Measurements from ENCODE around the gene UVRAG.

Gene UVRAG

DNA sequence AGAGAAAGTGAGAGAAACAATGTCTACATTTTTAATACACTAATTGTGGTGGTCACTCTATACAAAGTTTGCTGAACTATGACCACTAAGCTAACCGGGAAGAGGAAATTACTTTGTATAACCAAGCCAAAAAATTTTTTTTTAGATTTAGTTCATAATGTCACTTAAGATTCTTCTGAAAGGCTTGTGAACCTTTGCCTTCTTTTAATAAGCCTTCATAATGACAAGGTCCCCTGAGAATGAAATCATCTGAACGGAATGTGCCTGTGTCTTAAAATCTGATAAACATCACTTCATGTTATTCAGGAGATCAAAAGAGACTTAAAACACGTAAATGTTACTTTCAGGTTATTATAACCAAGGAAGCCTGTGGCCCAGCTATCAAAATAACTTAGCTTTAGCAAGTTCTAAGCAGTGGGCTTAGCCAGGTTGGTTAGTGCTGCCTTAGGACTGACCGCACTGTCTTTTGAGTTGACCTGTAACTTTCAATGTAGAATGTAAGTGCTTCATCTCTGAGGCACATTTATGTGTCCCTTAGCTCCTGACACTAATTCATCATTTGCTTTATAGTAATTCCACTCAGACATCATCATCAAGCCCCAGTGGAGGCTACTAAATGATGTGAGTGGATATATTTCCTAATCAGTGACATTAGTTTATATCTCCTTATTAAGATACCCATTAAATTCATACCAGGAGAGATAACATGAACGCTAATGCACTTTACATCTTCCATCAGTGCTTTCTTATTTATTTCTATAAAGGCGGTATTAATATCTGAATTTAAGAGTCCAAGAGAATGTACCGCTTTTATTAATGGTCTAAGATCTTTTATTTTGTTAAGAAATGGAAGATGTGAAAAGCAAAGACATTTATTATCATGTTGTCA lies 268.8 kb downstream of the UVRAG start:
- no peak for DNase-seq

DNA sequence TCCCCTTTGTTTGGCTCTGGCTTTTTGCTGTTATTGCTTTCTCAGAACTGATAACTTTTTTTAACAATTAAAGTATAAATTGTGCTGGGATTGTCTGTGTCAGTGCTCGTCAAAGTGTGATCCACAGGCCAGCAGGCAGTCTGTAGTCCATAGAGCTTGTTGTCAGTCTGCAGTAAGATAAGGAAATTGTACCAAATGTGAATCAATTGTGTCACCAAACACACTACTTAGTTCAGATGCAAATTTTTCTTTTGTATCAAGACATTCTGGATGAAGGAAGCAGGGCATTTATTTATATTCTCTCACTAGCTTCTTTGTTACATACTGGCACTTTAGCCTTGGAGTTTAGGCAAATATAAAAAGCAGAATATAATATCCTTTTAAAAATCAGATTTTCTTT lies 270.3 kb downstream of the UVRAG start:
- DNase-seq: no peak

DNA sequence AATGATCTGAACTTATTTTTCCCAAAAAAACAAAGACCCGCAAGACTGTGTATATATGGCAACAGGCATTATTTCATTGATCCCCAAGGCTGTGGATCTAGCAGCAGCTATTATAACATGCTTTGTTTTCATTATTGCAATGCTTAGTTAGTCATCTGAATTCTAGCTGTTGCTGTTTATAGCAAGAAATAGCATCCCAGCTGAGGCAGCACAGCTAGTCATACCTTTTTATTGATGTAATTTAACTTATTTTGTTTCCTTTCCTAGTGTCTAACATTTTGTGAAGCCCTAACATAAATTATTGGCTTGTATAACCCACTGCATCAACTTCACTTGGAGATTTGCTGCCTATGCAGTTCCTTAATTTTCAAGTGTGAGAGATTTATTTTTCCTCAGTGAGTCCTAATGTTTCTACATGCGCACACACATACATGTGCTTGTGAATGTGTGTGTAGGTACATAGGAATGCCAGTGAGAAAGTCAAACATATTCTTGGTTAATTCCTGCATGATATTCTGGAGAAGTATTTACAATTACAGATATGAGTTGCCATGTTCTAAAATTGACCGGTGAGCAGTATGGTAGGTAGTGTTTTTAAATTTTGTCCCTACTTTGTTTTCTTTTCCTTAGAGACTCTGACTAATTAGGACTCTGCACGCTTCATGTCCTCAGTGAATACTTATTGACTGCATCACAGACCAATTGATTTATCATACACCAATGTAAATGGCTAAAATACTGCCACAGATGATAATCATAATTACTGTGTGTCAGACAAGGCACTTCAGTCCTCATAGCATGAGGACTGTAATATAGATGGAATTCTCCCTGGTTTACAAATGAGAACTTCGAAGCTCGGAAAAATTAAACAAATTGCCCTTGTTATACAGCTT lies 272.0 kb downstream of the UVRAG start:
- DNase-seq: no peak

DNA sequence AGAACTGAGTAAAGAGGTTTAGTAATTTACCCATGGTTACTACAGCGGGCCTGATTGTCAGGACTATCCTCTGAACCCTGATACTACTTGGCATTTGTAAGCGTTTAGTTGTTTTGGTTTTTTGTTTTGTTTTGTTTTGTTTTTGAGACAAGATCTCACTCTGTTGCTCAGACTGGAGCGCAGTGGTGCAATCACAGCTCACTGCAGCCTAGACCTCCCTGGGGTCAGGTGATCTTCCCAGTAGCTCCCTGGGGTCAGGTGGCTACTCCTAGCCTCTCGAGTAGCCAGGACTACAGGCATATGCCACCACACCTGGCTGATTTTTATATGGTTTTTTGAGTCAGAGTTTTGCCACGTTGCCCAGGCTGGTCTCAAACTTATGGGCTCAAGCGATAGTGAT lies 272.7 kb downstream of the UVRAG start:
- DNase-seq: no peak

DNA sequence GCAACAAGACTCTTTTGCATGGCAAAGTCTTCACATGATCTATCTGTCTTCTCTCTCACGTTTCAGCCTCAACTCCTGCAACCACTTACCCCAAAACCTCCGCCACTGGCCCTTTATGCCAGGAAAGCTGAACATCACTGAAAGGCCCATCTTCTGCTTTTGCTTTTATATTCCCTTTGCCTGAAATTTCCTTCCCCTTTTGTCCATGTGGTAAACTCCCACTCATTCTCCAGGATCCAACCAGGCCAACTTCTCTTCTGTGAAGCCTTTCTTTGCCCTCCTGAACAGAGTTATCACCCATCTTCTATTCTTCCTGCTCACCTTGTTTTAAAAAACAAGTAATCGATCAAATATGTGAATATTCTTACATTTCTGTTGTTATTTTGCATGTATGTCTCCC lies 273.5 kb downstream of the UVRAG start:
- no peak for DNase-seq

DNA sequence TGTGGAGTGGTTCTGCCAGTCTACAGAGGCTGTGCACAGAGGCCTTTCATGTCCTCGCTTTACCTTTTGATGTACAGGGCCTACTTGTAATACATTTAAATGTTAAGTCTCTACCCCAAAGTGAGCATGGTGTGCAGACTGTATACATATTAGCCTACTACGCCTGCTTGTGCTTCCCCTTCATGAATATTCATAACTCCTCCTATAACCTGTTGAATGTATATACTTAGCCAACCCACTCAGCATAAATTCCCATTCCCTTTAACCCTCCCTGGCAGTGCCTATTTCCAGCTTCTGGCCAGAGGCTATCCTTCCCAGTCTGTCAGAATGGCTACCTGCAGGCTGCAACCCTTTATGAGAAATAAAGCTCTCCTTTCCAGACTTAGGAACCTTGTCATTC lies 275.2 kb downstream of the UVRAG start:
- no peak for DNase-seq

DNA sequence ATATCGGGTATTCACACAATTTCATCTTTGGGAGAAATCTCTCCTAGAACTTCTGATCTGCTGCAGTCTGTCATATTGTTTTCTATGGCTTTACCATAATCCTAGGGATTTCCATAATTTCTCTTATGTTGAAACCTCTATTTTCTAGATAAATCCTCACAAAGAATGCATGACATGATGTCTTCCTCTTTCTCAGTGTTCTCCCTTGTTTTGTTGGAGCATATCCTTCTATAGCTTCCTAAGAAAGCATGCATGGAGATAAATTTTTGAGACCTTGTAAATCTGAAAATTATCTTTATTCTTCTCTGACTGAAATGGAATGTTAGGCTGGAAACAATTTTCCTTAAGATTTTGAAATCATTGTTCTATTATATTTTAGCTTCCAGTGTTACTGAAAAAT lies 275.8 kb downstream of the UVRAG start:
- DNase-seq: no peak

DNA sequence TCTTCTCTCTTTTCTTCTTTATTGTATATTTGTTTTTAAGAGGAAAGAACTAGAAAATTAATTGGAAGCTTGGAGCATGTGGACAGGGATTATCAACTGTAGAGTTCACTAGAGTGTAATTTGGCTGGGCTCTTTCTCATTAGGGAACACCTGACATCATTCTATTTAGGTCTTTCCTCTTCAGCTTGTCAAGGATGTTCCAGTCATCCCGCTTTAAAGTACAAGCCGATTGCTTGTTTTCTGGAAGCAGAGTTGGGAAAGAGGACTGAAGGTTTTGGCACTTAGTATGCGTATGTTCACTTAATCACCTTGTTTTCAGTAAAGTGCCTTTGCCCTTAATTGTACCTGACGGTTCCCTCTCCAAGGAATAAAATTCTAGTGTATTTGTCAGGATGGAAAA lies 279.7 kb downstream of the UVRAG start:
- DNase-seq: no peak

DNA sequence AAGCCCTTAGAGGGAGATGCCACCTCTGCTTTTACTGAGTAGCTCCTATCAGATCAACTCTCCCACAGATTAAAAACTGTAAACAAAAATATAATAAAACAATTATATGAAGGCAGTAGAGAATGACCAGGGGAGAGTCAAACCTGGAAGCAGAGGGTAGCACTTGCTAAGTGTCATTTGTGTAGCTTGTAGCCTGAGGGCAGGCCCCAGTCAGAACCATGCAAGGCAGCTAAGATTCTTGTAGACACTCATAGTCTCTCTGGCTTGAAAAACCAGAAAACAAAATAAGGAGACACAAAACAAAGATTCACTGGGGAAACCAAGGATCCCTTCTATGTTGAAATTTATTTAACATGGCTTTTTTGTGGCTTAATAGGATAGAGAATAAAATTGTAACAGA lies 280.9 kb downstream of the UVRAG start:
- no peak for DNase-seq

DNA sequence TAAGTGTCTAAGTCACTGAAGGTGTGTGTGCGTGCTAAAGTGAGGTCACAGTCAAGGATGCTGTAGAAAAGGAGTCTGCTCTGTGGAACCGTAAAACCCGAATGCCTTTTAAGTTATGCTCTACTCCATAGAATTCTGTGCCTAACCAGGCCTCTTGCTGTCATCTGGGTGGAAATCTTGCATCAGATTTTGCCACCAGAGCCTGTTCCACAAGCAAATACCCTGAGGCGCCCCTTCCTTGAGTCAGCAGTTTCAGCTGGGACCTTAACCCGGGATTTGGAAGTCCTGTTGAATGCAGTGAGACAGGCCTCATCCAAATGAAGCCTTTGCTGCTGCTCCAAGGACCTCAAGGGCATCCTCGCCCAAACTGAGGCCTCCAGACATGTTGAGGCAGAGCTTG lies 281.5 kb downstream of the UVRAG start:
- DNase-seq: no peak

DNA sequence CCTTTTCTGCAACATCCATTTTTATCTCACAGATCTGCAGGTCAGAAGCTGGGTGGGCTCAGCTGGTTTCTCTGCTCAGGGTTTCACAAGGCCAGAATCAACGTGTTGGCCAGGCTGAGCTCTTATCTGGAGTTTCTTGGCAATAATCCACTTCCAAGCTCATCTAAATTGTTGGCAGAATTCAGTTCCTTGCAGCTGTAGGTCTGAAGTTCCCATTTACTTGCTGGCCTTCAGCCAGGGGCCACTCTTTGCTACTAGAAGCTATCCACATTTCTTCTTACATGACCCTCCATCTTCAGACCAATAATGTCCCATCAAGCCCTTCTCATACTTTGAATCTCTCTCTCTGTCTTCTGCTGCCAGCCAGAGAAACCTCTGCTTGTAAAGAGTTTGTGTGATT lies 287.8 kb downstream of the UVRAG start:
- DNase-seq: no peak

DNA sequence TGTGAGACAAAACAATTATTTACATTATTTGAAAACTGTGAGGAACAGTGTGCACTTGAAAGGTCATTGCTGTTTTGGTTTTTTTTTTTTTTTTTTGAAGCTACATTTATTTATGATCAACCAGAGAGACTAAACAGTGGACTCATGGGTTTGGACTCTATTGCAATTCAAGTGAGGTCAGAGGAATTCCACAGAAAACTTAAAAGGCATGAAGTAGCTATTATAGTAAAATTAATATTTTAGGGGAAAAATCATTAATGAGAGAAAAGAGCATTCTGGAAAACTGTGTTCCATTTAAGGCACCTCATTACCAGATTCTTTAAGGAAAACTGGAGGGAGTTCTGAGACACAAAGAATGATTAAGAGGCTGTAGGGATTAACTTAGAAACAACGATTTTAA lies 288.4 kb downstream of the UVRAG start:
- no peak for DNase-seq

DNA sequence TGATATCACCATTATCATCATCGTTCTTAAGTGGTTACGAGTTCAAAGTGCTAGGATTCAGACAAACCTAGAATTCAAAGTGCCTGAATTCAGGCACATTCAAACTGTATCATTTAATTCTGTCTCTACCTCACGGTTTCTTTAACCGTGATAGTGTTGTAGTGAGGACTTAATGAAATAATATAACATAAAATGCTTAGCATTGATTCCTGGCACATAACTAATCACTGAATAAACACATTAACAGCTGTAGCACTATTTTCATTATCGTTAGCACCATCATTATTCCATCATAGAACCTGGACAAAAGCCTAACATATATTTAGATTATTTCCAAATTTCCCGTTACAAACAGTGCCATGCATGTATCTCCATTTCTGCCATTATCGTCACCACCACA lies 289.3 kb downstream of the UVRAG start:
- DNase-seq: no peak

DNA sequence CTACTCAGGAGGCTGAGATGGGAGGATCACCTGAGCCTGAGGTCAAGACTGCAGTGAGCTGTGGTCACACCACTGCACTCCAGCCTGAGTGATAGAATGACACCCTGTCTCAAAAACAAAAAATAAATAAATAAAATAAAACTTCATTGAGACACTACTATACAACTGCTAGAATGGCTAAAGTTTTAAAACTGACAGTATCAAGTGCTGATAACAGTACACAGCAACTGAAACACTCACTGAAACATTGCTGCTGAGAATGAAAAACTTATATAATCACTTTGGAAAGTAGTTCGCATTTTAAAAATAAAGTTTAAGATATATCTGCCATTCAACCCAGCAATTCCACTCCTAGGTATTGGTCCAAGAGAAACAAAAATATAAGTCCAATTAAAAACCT lies 290.6 kb downstream of the UVRAG start:
- no peak for DNase-seq

DNA sequence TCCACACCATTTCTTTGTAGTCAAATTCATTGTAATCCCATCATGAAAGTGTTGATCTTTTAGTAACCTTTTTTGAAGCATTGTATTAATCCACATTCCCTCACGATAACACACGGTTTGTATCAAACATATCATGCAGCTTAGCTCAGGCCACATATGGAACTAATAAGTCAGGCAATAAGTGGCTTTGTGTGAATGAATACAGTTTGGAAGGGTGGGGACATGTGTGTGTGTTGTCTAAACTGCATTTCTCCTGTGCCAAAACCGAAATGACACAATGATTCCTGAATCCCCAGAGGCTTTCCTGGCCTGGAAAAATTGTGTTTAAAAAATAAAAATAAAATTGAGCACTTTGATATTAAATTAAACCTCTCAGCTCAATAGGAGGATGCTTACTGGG lies 293.0 kb downstream of the UVRAG start:
- DNase-seq: no peak

DNA sequence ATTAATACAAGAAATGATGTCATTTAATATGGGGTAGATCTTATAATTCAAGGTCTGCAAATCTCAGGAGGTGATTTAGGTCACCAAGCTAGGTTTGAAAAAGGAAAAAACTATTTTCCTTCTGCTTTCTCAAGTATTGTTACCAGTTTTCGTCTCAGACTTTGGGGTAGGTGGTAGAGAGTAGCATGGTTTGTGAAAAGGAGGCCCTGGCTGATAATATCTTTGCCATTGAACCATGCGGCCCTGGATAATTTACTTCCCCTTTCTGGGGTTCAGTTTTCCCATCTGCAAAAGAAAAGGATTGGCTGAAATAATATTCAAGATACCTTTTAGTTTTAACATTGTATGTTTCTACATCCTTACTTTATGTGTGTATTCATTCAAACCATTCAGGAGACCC lies 299.2 kb downstream of the UVRAG start:
- DNase-seq: no peak

DNA sequence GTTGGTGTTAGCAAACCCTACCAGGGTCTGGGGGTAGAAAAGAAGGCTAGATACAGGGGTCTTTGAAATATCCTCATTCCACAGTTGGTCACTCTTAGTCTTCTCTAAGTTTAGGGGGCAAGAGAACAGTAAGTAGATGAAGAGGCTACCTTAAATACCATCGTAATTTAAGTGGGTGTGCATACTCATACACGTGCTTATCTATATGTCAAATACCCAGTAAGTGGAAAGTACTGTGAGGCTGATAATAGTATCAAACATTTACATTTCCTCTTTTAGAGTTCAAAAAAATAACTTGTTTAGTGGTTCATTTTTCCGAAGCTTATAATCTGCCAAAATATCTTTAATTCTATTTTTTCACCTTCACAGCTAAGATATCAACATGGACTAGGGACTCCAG lies 300.5 kb downstream of the UVRAG start:
- DNase-seq: no peak

DNA sequence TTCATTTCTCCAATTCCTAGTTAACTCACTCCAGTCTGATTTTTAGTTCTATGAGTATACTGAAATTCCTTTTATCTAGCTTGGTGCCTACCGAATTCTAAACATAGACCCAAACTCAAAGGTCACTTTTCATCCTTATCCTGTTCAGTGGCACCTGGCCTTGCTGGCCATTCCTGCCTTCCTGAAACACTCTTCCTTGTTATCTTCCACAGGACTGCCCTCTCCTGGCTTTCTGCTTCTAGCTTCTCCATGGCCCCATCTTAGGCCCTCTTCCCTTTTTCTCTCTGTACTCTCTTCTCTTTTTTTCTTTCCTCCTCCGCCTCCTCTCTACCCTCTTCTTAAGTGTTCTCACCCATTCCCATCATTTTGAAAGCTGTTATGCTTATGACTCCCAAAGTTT lies 304.0 kb downstream of the UVRAG start:
- DNase-seq: no peak

DNA sequence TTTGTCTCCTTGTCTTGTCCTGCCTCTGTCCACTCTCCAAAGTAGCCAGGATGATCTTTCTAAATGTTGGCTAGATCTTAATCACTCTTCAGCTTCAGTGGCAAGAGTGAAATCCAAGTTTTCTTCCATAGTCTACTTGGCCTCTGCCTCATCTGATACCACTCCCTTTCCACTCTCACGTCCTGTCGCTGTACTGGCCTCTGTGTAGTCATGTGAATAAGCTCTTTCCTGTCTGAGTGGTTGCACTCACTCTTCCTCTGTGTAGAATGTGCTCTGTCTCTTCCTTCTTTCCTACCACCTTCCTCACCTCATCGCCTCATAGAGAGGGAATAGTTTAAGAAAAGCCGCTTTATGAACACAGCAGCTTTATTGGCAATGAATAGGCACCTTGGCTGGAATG lies 304.8 kb downstream of the UVRAG start:
- no peak for DNase-seq

DNA sequence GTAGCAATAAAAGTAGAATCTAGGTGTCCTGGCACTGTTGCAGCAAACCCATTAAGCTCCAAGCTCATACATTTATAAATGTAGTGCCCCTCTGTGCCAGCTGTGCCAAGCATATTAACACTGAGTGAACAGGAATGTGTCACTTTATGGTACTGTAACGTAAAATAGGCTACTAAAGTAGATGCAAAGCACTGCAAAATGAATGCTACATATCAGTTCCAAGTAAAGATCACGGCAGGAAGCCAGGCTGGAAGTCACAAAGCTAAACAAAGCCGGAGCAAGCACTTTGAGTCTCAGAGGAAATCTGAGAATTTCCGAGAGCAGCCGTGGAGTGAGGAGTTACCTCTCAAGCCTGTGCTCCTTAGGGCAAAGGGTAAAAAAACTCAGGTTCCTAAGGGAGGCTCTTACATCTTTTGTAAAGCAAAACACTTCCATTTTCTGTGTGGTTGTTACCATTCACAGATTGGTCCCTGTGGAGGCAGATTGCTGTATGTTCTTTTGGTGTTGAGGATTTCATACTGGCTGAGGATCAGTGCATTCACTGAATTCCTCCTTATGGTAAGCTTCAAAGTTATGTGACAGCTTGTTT lies 305.6 kb downstream of the UVRAG start:
- DNase-seq: no peak

DNA sequence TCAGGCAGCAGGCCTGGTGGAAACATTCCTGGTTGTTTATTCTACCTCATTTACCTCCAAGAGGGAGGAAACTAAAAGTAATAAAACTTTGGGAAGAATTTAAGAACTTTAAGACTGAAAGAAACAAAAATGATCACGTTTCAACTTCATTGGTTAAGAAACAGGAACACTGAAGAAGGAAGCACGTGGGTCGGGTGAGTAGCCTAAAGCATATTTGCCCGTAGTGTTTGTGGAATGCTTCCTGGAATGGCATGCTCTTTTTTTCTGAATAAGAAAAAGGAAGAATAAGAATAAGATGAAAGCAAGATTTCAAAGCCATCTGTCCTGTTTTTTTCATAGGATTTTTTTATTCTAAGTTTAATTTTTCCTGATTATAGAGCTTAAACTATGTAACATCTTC lies 308.2 kb downstream of the UVRAG start:
- DNase-seq: no peak

DNA sequence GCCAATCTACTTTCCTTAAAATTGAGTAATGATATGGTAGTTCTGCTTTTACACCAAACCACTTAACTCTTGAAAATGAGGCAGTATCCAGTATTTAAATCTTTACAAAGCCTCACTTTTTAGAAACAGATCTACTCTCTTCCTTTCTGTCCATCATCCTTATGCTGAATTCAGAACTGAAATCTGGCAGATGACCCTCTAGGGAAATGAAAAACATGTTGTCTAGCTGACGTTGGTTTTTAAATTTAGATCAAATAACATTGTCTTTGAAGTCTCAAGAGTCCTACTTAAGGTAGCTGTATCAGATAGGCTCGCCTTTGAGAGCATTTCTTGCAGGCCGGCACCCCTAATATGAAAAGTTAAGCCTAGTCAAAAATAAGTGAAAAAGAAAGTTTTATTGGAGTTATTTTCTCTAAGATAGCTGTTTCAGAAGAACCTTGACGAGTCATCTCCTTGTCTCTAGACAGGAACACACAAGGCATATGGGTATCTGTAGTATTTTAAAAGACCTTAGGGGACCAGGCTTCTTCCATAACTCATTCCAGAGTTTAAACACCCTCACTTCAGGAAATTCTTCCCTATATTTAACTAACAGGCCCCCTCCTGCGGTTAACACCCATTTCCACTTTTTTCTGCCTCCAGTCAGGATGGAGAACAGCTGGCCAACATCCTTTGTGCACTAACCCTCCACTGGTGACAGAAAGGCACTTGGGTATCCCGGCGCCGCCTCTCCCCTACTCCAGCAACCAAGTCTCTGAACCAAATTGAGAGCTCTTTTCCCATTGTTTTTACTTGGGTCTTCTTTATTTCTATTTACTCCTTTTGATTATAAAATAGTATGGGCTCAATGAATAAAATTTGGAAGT lies 310.1 kb downstream of the UVRAG start:
- DNase-seq: no peak

DNA sequence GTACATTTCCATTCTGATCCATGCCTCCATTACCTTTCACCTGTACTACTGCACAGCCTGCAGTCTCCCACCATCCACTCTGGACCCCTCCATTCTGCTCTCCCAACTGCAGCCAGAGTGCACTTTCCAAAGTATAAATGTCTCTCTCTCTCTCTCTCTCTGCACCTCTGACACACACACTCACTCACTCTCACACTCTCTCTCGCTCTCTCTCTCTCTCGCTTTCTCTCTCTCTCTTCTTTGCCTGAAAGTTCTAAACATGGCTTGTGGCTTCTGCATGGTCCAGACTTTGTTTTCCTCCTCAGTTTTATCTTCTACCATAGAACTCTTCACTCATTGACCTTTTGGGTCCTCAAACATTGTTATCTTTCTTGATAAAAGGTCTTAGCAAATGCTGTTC lies 314.7 kb downstream of the UVRAG start:
- DNase-seq: no peak

Measured in NCI-H1417 treated with DMSO at 0.1 percent for 48 hours (cell line).